Testis (tissue), 3 donors: Measurements from ENCODE around the gene CYP26A1. TPM values are rescaled to one million over a fixed set of nuclear protein-coding genes. Genes with fewer than 3 reads are reported as not detected.

Source experiments
- DNase-seq: peaks from one replicate; pipeline ENCODE4 v3.0.0-alpha.2; 2019
- H3K27ac ChIP-seq, 2 donors: fragments of 200-600 bp; sonication (generic); one replicate each; pipeline ENCODE4 v1.5.1; 2019
- H3K27me3 ChIP-seq: fragments of 200-600 bp; sonication (generic); one replicate; pipeline ENCODE4 v1.5.1; 2019
- H3K36me3 ChIP-seq: fragments of 200-600 bp; sonication (generic); one replicate; pipeline ENCODE4 v1.5.1; 2017; ENCODE audit warnings: low read depth; ENCODE audit errors: missing control alignments
- H3K4me1 ChIP-seq: fragments of 200-600 bp; sonication (generic); one replicate; pipeline ENCODE4 v1.5.1; 2019
- H3K4me3 ChIP-seq, 2 donors: fragments of 200-600 bp; sonication (generic); one replicate each; pipeline ENCODE4 v1.5.1; 2017 to 2019
- H3K9me3 ChIP-seq: fragments of 200-600 bp; sonication (generic); one replicate; pipeline ENCODE4 v1.5.1; 2017
- POLR2A ChIP-seq: fragments of 450-650 bp; IDR thresholded peaks from one replicate; pipeline ENCODE4 v1.6.1; 2017; ENCODE audit warnings: antibody characterized with exemption, mild to moderate bottlenecking, moderate library complexity
- WGBS, 2 donors: methylation state at CpG; one replicate each; pipeline ENCODE4 v1.1.5; 2018; 5-methylcytosine and 5-hydroxymethylcytosine counted together
- intact Hi-C: fragments of 100-400 bp; cut with DNase I; formaldehyde crosslinking; loops from one replicate; pipeline ENCODE4 v1.15.1; 2023; ENCODE audit warnings: low total_unique reads
- polyA plus RNA-seq: library from polyadenylated mRNA; stranded (reverse); fragments of 350-450 nt; fragmentation: Illumina TruSeq; extraction: RNeasy Lipid Tissue Mini Kit (QIAGEN cat#74804); gene quantifications from one replicate; pipeline ENCODE4 v1.2.3, GENCODE V29; 2014; ENCODE audit warnings: low read depth, low replicate concordance; ENCODE audit not compliant: insufficient read depth
- total RNA-seq, 2 donors: library from RNA; depleted of rRNA; stranded (reverse); fragments of >200 nt; gene quantifications; one replicate each; pipeline ENCODE4 v1.2.3, GENCODE V29; 2016
- TF ChIP-seq, protein P1 (sequence below), 3 experiments: fragments of 450-650 bp in 2 of 3; fragments of 200-600 bp in 1 of 3; sonication (generic) in 1 of 3; IDR thresholded peaks; one replicate each; pipeline ENCODE4 v1.5.1; 2016 to 2019; ENCODE audit warnings: antibody characterized with exemption in 3 of 3, mild to moderate bottlenecking in 2 of 3, moderate library complexity in 1 of 3

CYP26A1 gene
- total and polyA plus RNA-seq, 3 donors from 2014 or later, result 0.57 TPM; not detected in 2

DNA sequence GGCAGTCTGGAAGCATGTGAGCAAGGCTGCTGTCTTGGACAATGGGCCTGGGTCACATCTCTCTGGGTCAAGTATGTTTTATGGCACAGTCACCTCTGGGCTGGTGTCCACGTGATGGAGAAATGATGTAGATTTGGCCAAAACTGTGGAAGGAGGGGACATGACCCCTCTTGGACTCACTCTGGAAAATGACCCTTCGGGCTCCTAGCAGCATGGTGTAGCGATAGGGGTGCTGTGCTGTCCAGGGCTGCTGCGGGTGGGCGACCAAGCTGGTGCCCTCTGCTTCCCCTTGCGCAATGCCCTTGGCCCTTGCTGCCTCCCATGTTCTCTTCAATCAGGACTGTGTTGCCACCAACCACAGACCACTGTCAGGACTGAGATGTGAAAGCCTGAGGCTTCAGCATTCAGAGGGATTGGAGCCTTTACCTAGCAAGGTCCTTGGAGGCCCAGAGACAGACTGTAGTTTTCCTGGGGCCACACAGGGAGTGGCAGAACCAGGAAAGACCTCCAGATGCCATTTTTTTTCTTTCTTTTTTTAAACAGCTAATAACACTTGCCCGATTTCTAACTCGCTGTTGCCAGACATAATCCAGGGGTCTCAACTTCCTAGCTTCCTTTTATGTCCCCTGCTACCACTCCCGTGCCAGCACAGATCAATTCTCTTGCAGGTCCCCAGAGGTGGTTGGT, 6.1 kb downstream of the CYP26A1 start:
- no peaks in the 10 kb centered on the region for H3K27me3 ChIP-seq
- no peak for DNase-seq
- no peaks in the 10 kb centered on the region for H3K9me3 ChIP-seq
- TF ChIP-seq, protein P1, sequence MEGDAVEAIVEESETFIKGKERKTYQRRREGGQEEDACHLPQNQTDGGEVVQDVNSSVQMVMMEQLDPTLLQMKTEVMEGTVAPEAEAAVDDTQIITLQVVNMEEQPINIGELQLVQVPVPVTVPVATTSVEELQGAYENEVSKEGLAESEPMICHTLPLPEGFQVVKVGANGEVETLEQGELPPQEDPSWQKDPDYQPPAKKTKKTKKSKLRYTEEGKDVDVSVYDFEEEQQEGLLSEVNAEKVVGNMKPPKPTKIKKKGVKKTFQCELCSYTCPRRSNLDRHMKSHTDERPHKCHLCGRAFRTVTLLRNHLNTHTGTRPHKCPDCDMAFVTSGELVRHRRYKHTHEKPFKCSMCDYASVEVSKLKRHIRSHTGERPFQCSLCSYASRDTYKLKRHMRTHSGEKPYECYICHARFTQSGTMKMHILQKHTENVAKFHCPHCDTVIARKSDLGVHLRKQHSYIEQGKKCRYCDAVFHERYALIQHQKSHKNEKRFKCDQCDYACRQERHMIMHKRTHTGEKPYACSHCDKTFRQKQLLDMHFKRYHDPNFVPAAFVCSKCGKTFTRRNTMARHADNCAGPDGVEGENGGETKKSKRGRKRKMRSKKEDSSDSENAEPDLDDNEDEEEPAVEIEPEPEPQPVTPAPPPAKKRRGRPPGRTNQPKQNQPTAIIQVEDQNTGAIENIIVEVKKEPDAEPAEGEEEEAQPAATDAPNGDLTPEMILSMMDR (IDR thresholded peaks at IDR 0.05), result no peak
- TF ChIP-seq POLR2A, result no peak
- no peak overlapping the region for H3K4me3 ChIP-seq
- H3K36me3 ChIP-seq, result no peaks in the 10 kb centered on the region
- H3K4me1 ChIP-seq, result no peaks in the 10 kb centered on the region
- H3K27ac ChIP-seq, result no peak overlapping the region
- intact Hi-C loops, result loop anchor here (10.0 kb wide), 1 partner anchor 265 kb away; no protein-coding TSS in a partner anchor
- WGBS, 2 donors, result 37 to 50% methylated on average over 8 to 9 of the region's 9 CpGs

DNA sequence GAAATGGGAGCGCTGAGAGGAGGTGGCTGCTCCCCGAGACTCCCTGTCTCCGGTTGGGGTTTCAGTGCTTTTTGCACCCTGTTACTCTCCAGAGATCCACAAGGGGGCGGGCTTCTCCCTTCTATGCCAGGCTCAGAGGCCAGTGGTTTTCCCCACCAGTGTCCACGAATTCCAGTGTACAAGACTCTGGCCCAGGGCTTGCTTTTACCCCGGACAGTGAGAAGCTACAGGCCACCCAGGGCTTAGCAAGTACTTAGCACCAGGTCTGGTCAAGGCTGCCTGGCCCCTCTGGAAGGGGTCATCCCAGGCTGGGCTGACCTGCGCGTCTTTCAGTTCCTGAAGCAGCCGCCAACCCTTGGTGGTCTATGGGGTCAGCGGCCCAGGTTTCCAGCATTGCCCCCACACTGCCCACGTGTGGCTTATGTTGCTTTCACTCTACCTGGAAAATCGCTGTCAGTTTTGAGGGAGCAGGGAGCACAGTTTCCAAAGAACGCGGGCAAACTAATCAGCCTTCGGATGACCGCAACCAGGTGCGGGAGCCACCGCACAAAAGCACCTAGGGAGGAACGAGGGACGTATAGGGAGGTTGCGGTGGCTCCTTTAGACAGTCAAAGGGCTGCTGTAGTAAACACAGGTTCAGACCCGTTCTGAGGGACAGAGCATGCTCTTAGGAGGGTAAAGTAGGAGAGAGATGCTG, 6.8 kb downstream of the CYP26A1 start:
- intact Hi-C loops, result loop anchor here (10.0 kb wide), 1 partner anchor 264 kb away; no protein-coding TSS in a partner anchor
- no peaks in the 10 kb centered on the region for H3K9me3 ChIP-seq

DNA sequence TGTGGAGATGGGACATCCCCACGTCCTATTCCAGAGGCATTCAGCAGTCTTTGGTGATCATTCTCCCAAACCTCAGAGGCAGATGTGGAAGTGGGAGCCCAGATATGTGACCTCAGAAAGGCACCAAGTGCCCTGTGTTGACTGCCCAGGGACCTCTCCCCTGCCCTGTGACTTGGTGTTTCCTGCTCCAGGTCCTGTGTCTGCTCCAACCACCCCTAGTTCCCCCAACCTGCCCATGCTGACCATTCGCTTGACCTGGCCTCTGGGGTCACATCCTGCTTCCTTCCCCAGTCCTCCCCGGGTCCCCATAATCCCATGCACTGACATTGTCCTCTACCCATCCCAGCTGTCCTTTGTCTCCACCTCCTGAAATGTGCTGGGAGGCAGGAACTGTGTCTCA, 7.6 kb downstream of the CYP26A1 start:
- Histone ChIP-seq H3K36me3 (no peaks in the 10 kb centered on the region), H3K4me1 (no peaks in the 10 kb centered on the region), H3K4me3 (no peak overlapping the region), H3K27me3 (no peaks in the 10 kb centered on the region), H3K27ac (no peak overlapping the region), H3K9me3 (no peaks in the 10 kb centered on the region)
- TF ChIP-seq POLR2A, result no peak
- TF ChIP-seq, protein P1 (IDR thresholded peaks at IDR 0.05), result no peak
- DNase-seq, result no peak
- intact Hi-C loops, result loop anchor here (10.0 kb wide), 1 partner anchor 263 kb away; no protein-coding TSS in a partner anchor
- 65 to 84% methylated on average over 3 of the region's 3 CpGs for whole genome bisulfite sequencing, 2 donors

More for the DNA sequence above, 6.8 kb downstream of the CYP26A1 start:
- Histone ChIP-seq H3K4me3 (no peak overlapping the region), H3K27me3 (no peaks in the 10 kb centered on the region), H3K36me3 (no peaks in the 10 kb centered on the region), H3K27ac (no peak overlapping the region), H3K4me1 (no peaks in the 10 kb centered on the region)
- WGBS, 2 donors, result 39 to 49% methylated on average over 22 of the region's 22 CpGs
- no peak for TF ChIP-seq POLR2A
- TF ChIP-seq, protein P1 (IDR thresholded peaks at IDR 0.05), result peak; percentile 75 to 82 (median 77)
- peak; percentile 76 for DNase-seq

DNA sequence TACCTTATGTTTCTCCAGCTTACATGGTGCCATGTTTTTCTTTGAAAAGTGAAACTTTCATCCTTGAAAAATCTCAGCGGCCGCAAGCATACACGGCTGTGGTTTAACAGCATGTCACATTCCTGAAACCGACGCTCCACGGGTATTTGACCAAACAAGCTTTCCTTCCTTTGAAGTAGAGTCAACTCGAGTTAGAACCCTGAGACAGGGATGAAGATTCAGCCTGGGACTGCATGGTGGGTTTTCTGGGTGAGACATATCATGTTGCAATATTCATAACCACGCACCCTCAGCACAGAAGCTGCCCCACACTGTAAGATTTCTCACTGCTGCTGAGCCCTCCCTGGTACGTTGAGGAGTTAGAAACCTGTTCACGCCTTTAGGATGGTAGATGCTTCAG, 8.1 kb downstream of the CYP26A1 start:
- no peak for DNase-seq
- intact Hi-C loops, result loop anchor here (10.0 kb wide), 1 partner anchor 263 kb away; no protein-coding TSS in a partner anchor
- Histone ChIP-seq H3K27me3 (no peaks in the 10 kb centered on the region), H3K27ac (no peak overlapping the region), H3K4me3 (no peak overlapping the region), H3K36me3 (no peaks in the 10 kb centered on the region), H3K9me3 (no peaks in the 10 kb centered on the region), H3K4me1 (no peaks in the 10 kb centered on the region)
- no peak for TF ChIP-seq POLR2A
- TF ChIP-seq, protein P1 (IDR thresholded peaks at IDR 0.05), result no peak
- 80 to 81% methylated on average over 10 of the region's 10 CpGs for WGBS, 2 donors
